HG03280 (cell line): Measurements from ENCODE around the gene JMJD1C.

Experiments used
- ATAC-seq: cut with Tn5 transposase; IDR thresholded peaks from one replicate; pipeline ENCODE4 v1.9.1; 2021; ENCODE audit warnings: mild to moderate bottlenecking, moderate library complexity; ENCODE audit not compliant: unreplicated experiment

JMJD1C gene

GRCh38 chr10:63146503-63146902 lies 319.3 kb downstream of the JMJD1C start:
- no peak for ATAC-seq

GRCh38 chr10:63145782-63146181 lies 320.0 kb downstream of the JMJD1C start:
- ATAC-seq = no peak

GRCh38 chr10:63143987-63144386 lies 321.8 kb downstream of the JMJD1C start:
- no peak for ATAC-seq

- ATAC-seq = no peak
Observed at GRCh38 chr10:63142136-63142535, 323.6 kb downstream of the JMJD1C start.

- ATAC-seq = no peak
Observed at GRCh38 chr10:63140077-63140476, 325.7 kb downstream of the JMJD1C start.

GRCh38 chr10:63137306-63137705 lies 328.5 kb downstream of the JMJD1C start:
- no peak for ATAC-seq

- no peak for ATAC-seq
Observed at GRCh38 chr10:63133821-63134557, 331.8 kb downstream of the JMJD1C start.

GRCh38 chr10:63133056-63133820 lies 332.5 kb downstream of the JMJD1C start, which contains the start of gene NRBF2:
Gene NRBF2, plus strand, starts transcription at chr10:63133328. Its CDS starts 143 bp downstream, at chr10:63133471.
- peak; percentile 98 for ATAC-seq

GRCh38 chr10:63132651-63133055 lies 333.1 kb downstream of the JMJD1C start:
- ATAC-seq = no peak

GRCh38 chr10:63129888-63130287 lies 335.9 kb downstream of the JMJD1C start:
- ATAC-seq = no peak

- no peak for ATAC-seq
Observed at GRCh38 chr10:63128443-63128842, 337.3 kb downstream of the JMJD1C start.

GRCh38 chr10:63125459-63125858 lies 340.3 kb downstream of the JMJD1C start:
- ATAC-seq = no peak

GRCh38 chr10:63123727-63124362 lies 341.9 kb downstream of the JMJD1C start:
- ATAC-seq = no peak

GRCh38 chr10:63120554-63120953 lies 345.2 kb downstream of the JMJD1C start:
- ATAC-seq = no peak

- ATAC-seq = no peak
Observed at GRCh38 chr10:63119041-63119440, 346.7 kb downstream of the JMJD1C start.
